Peyer's patch (tissue), 4 donors: ENCODE results near the gene CD1E. TPM values are rescaled to one million over a fixed set of nuclear protein-coding genes. Genes with fewer than 3 reads are reported as not detected.

Experiments used
- DNase-seq, 3 donors: peaks; one replicate each; pipeline ENCODE4 v3.0.0-alpha.2; 2017 to 2019
- H3K27ac ChIP-seq, 4 donors: fragments of 200-600 bp; sonication (generic); one replicate each; pipeline ENCODE4 v1.5.1; 2016 to 2019
- H3K27me3 ChIP-seq, 2 donors: fragments of 200-600 bp; sonication (generic); one replicate each; pipeline ENCODE4 v1.5.1; 2019
- H3K36me3 ChIP-seq, 3 donors: fragments of 200-600 bp; sonication (generic); one replicate each; pipeline ENCODE4 v1.5.1; 2016 to 2019
- H3K4me1 ChIP-seq, 4 donors: fragments of 200-600 bp; sonication (generic); one replicate each; pipeline ENCODE4 v1.5.1; 2016 to 2019
- H3K4me3 ChIP-seq, 4 donors: fragments of 200-600 bp; sonication (generic); 1 replicate in 3 of 4; 2 replicates in 1 of 4; pipeline ENCODE4 v1.5.1; 2016 to 2019; ENCODE audit warnings: mild to moderate bottlenecking in 1 of 4
- H3K9me3 ChIP-seq, 4 donors: fragments of 200-600 bp; sonication (generic); one replicate each; pipeline ENCODE4 v1.5.1; 2016 to 2019; ENCODE audit warnings: mild to moderate bottlenecking in 1 of 4
- CTCF ChIP-seq, 6 experiments: fragments of 450-650 bp in 4 of 6; fragments of 200-600 bp in 2 of 6; sonication (generic) in 1 of 6; IDR thresholded peaks; one replicate each; pipeline ENCODE4 v1.5.1; 2017 to 2019; ENCODE audit warnings: antibody characterized with exemption in 6 of 6, mild to moderate bottlenecking in 3 of 6, moderate library complexity in 1 of 6
- POLR2A ChIP-seq, 2 donors: fragments of 450-650 bp; IDR thresholded peaks; one replicate each; pipeline ENCODE4 v1.5.1; 2017; ENCODE audit warnings: antibody characterized with exemption in 2 of 2, mild to moderate bottlenecking in 2 of 2, moderate library complexity in 2 of 2
- total RNA-seq, 4 donors: library from RNA; depleted of rRNA; stranded (reverse); fragments of >200 nt; gene quantifications; one replicate each; pipeline ENCODE4 v1.1.0, GENCODE V29; 2016

Gene CD1E
- total RNA-seq, 4 donors from 2014 or later = not detected

DNA sequence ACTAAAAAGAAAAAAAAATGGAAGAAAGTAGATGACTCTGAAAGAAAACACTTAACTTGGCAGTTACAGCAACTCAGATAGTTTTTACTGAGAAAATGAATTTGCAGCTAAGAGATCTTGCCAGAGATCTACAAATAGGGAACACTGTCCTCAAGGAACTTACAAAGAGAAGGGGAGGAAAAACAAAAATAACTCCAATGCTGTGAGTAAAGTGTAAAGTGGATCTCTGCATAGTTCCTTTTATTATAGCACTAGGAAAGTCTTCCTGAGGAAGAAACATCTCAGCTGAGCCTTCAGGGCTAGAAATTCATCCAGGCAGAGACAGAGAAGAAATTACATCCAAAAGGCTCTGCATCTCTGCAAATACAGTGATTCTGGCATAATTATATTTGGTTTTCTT is 26.2 kb upstream of the CD1E start:
- Histone ChIP-seq H3K27ac (no peak overlapping the region), H3K36me3 (no peaks in the 10 kb centered on the region), H3K27me3 (no peaks in the 10 kb centered on the region), H3K4me1 (no peaks in the 10 kb centered on the region), H3K4me3 (no peak overlapping the region), H3K9me3 (no peaks in the 10 kb centered on the region)
- TF ChIP-seq POLR2A (IDR thresholded peaks at IDR 0.05) = no peak
- no peak for TF ChIP-seq CTCF (IDR thresholded peaks at IDR 0.05)
- no peak for DNase-seq

GRCh38 chr1:158328426-158328825 is 25.3 kb upstream of the CD1E start:
- TF ChIP-seq CTCF (IDR thresholded peaks at IDR 0.05) = no peak
- no peak for TF ChIP-seq POLR2A (IDR thresholded peaks at IDR 0.05)
- no peak overlapping the region for H3K4me3 ChIP-seq
- H3K4me1 ChIP-seq = no peaks in the 10 kb centered on the region
- H3K27ac ChIP-seq = no peak overlapping the region
- DNase-seq = no peak
- H3K9me3 ChIP-seq = no peaks in the 10 kb centered on the region
- H3K36me3 ChIP-seq = no peaks in the 10 kb centered on the region
- no peaks in the 10 kb centered on the region for H3K27me3 ChIP-seq

DNA sequence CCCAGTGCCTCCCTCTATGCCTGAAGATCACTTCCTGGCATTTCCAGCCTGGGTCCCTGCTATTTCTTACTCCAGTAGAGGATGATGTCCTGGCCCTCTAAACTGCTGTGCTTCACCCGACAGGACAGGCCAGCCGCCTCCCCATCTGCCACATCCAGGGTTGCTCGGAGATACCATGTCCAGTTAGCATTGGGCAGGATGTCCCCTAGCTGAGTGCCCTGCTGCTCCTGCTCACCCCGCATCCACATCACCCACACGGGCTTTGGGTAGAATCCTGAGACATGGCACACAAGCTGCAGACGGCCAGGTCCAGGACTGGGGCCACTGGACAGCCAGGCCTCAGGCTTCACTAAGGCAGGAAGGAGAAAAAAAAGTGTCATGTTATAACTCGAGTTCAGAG is 24.4 kb upstream of the CD1E start:
- Histone ChIP-seq H3K27me3 (no peaks in the 10 kb centered on the region), H3K9me3 (no peaks in the 10 kb centered on the region), H3K36me3 (no peaks in the 10 kb centered on the region), H3K4me1 (no peaks in the 10 kb centered on the region), H3K4me3 (no peak overlapping the region), H3K27ac (no peak overlapping the region)
- no peak for DNase-seq
- TF ChIP-seq CTCF (IDR thresholded peaks at IDR 0.05) (no peak), POLR2A (IDR thresholded peaks at IDR 0.05) (no peak)

DNA sequence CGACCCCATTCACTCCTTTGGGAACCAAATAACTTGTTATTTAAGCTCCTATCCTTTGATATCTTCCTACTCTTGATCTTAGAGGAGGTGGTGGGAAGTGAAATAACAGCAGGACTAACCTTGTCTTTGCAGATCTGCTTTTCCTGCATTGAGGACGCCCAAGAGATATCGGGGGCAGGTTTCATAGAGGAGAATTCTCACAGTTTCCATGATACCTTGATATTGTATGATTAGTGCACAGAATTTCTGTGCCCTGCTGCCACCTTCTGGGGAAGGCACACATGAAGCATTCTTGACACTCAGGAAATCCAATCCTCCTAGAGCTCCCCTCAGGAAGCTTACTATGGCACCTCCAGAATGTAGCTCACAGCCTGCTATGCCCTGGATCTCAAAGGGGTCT is 24.0 kb upstream of the CD1E start:
- no peaks in the 10 kb centered on the region for H3K4me1 ChIP-seq
- no peaks in the 10 kb centered on the region for H3K9me3 ChIP-seq
- TF ChIP-seq CTCF (IDR thresholded peaks at IDR 0.05) = peak in 2 of 6 experiments; percentile 4 to 33
- TF ChIP-seq POLR2A (IDR thresholded peaks at IDR 0.05) = no peak
- H3K27me3 ChIP-seq = no peaks in the 10 kb centered on the region
- no peak overlapping the region for H3K4me3 ChIP-seq
- peak in 2 of 3 donors; percentile 42 to 55 for DNase-seq
- H3K36me3 ChIP-seq = no peaks in the 10 kb centered on the region
- no peak overlapping the region for H3K27ac ChIP-seq

DNA sequence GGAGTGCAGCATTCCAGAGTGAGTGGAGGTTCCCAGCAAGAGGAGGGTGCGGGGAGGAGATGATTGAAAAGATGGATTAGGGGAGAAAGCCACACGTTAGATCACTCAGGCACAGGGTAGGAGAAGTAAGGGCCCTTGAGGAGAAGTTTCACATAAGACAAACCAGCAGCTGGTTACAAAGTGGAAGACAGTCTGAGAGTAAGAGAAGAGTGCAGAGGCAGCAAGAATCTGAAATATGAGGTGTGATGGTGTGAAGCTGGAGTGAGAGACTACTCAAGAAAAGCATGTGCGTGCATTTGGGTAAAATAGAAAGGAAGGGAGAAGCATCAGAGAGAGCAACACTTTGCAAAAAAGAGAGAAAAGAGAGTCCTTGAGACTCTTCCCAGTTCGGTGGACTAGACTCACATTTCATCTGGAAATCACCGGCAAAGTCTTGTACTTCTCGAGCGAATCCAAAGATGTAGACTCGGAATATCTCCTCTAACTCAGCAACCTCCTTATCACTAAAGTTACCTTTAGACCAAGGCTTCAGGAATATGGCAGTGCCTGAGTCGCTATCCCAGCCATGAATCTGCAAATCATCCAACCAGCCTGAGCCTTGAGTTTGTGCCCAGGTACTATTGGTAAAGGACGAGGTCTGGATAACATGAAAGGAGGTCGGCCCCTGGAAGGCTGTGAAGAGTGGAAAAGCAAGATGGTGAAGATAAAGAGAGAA is 23.1 kb upstream of the CD1E start:
- H3K27me3 ChIP-seq = no peaks in the 10 kb centered on the region
- no peak overlapping the region for H3K4me3 ChIP-seq
- H3K9me3 ChIP-seq = no peaks in the 10 kb centered on the region
- H3K4me1 ChIP-seq = no peaks in the 10 kb centered on the region
- H3K27ac ChIP-seq = no peak overlapping the region
- no peaks in the 10 kb centered on the region for H3K36me3 ChIP-seq
- no peak for DNase-seq
- TF ChIP-seq CTCF (IDR thresholded peaks at IDR 0.05) (no peak), POLR2A (IDR thresholded peaks at IDR 0.05) (no peak)

GRCh38 chr1:158331106-158331425 is 22.6 kb upstream of the CD1E start:
- H3K27me3 ChIP-seq = no peaks in the 10 kb centered on the region
- no peak for DNase-seq
- TF ChIP-seq POLR2A (IDR thresholded peaks at IDR 0.05) (no peak), CTCF (IDR thresholded peaks at IDR 0.05) (no peak)
- H3K4me3 ChIP-seq = no peak overlapping the region
- H3K36me3 ChIP-seq = no peaks in the 10 kb centered on the region
- H3K27ac ChIP-seq = no peak overlapping the region
- no peaks in the 10 kb centered on the region for H3K4me1 ChIP-seq
- no peaks in the 10 kb centered on the region for H3K9me3 ChIP-seq
